SH-SY5Y (cell line): ENCODE measurements around the gene ACSL4.

ENCODE experiments used
- GATA2 ChIP-seq: IDR thresholded peaks from 2 replicates; pipeline ENCODE4 v1.6.1; 2011; ENCODE audit warnings: mild to moderate bottlenecking, low read depth, low read length
- GATA3 ChIP-seq: IDR thresholded peaks from 2 replicates; pipeline ENCODE4 v1.6.1; 2011; ENCODE audit warnings: low read depth, mild to moderate bottlenecking, low read length, moderate library complexity

DNA sequence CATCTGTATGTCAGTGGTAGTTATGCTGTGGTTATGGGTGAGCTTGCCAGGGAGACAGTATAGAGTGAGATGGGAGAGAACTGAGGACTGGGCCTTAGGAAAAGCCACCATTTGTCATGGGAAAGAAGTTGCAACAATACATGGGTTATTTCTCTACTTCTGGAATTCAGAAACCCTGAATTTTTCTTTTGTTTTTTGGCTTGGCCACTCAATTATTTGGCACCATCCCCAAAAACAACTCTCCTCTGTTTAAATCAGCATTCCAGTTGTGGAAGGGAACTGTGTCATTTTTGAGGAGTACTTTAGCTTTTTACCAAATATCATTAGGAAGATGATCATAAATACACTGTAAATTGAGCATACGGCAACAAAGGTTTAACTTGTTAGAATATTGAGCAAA is 41.1 kb upstream of the ACSL4 start:
- TF ChIP-seq GATA2: no peak
- TF ChIP-seq GATA3: no peak
